Measurements from ENCODE around the gene PEBP1.

Gene PEBP1

GRCh38 chr12:118136559-118137003 is 657 bp downstream of the PEBP1 start:
- DNase-seq = peak; percentile 78

GRCh38 chr12:118137148-118137678 is 1.3 kb downstream of the PEBP1 start:
- no peak for DNase-seq

GRCh38 chr12:118140825-118141224 is 4.9 kb downstream of the PEBP1 start:
- DNase-seq = no peak

GRCh38 chr12:118144499-118144898 is 8.6 kb downstream of the PEBP1 start:
- DNase-seq = no peak

- no peak for DNase-seq
Observed at GRCh38 chr12:118145113-118145797, 9.3 kb downstream of the PEBP1 start.

GRCh38 chr12:118145798-118146156 is 9.9 kb downstream of the PEBP1 start:
- no peak for DNase-seq

GRCh38 chr12:118148287-118148686 is 12.4 kb downstream of the PEBP1 start:
- no peak for DNase-seq

- DNase-seq = no peak
Observed at GRCh38 chr12:118150625-118151024, 14.7 kb downstream of the PEBP1 start.

GRCh38 chr12:118151755-118152154 is 15.8 kb downstream of the PEBP1 start:
- DNase-seq = no peak

- no peak for DNase-seq
Observed at GRCh38 chr12:118160536-118160935, 24.6 kb downstream of the PEBP1 start.

GRCh38 chr12:118164798-118165486 is 29.0 kb downstream of the PEBP1 start:
- peak; percentile 14 for DNase-seq

GRCh38 chr12:118166946-118167345 is 31.0 kb downstream of the PEBP1 start:
- DNase-seq = peak; percentile 59

- DNase-seq = peak; percentile 92
Observed at GRCh38 chr12:118175823-118176447, 40.0 kb downstream of the PEBP1 start.

- no peak for DNase-seq
Observed at GRCh38 chr12:118183155-118183554, 47.2 kb downstream of the PEBP1 start.

GRCh38 chr12:118183711-118184110 is 47.8 kb downstream of the PEBP1 start:
- peak; percentile 50 for DNase-seq

- no peak for DNase-seq
Observed at GRCh38 chr12:118185602-118186397, 49.9 kb downstream of the PEBP1 start.

GRCh38 chr12:118187751-118188435 is 52.0 kb downstream of the PEBP1 start:
- DNase-seq = no peak

- DNase-seq = no peak
Observed at GRCh38 chr12:118188690-118189371, 52.9 kb downstream of the PEBP1 start.

- no peak for DNase-seq
Observed at GRCh38 chr12:118189741-118190191, 53.8 kb downstream of the PEBP1 start.

GRCh38 chr12:118190266-118190665 is 54.3 kb downstream of the PEBP1 start:
- no peak for DNase-seq

GRCh38 chr12:118193477-118193876 is 57.6 kb downstream of the PEBP1 start:
- DNase-seq = no peak

- DNase-seq = no peak
Observed at GRCh38 chr12:118193958-118194357, 58.0 kb downstream of the PEBP1 start.

Data from suppressor macrophage treated with lipopolysaccharide for 4 hours (primary cell).